Panc1 (cell line): ENCODE results near the gene NDUFAF4.

Experiments used
- CTCF ChIP-seq: fragments of 450-650 bp; IDR thresholded peaks from 2 replicates; pipeline ENCODE4 v1.5.1; 2017; ENCODE audit warnings: mild to moderate bottlenecking
- POLR2AphosphoS5 ChIP-seq: IDR thresholded peaks from 2 replicates; pipeline ENCODE4 v1.6.1; 2012; ENCODE audit warnings: mild to moderate bottlenecking, low read depth, low read length, moderate library complexity
- REST ChIP-seq, 2 experiments: IDR thresholded peaks; 2 replicates each; pipeline ENCODE4 v1.6.1; 2011 to 2012; ENCODE audit warnings: low read depth in 2 of 2, control low read depth in 1 of 2, low read length in 1 of 2, mild to moderate bottlenecking in 1 of 2, moderate library complexity in 1 of 2; ENCODE audit not compliant: insufficient read depth in 1 of 2
- SIN3A ChIP-seq: IDR thresholded peaks from 2 replicates; pipeline ENCODE4 v1.6.1; 2012; ENCODE audit warnings: low read depth, mild to moderate bottlenecking, low read length, moderate library complexity, borderline replicate concordance; ENCODE audit not compliant: insufficient read depth

GRCh38 chr6:96851858-96852257 lies 45.8 kb downstream of the NDUFAF4 start:
- TF ChIP-seq CTCF (no peak), REST (IDR thresholded peaks at IDR 0.05; ENCODE audit: insufficient read depth in 1 of 2, low read depth in 2 of 2, low read length in 1 of 2) (no peak), POLR2AphosphoS5 (no peak), SIN3A (no peak)
